Upper lobe of right lung (tissue), 1 donor: ENCODE results near the gene VCAM1. TPM values are rescaled to one million over a fixed set of nuclear protein-coding genes. Genes with fewer than 3 reads are reported as not detected.
"Not testable (repeated sequence)": the region's sequence is repeated elsewhere in the genome, so short reads cannot be mapped to it uniquely, and the experiment has no call there.

Experiments used
- ATAC-seq: fragments of 200-7000 bp; cut with Tn5 transposase; one replicate; pipeline ENCODE4 v1.9.1; 2020; ENCODE audit warnings: mild to moderate bottlenecking, moderate library complexity
- DNase-seq: peaks from one replicate; pipeline ENCODE4 v3.0.0-alpha.2; 2020
- H3K27ac ChIP-seq: fragments of 200-600 bp; one replicate; pipeline ENCODE4 v1.8.0; 2022
- H3K27me3 ChIP-seq: fragments of 200-600 bp; one replicate; pipeline ENCODE4 v1.8.0; 2022; ENCODE audit warnings: mild to moderate bottlenecking
- H3K36me3 ChIP-seq: fragments of 200-600 bp; one replicate; pipeline ENCODE4 v1.8.0; 2022
- H3K4me1 ChIP-seq: fragments of 200-600 bp; one replicate; pipeline ENCODE4 v1.8.0; 2022
- H3K4me3 ChIP-seq: fragments of 200-600 bp; one replicate; pipeline ENCODE4 v1.8.0; 2022; ENCODE audit warnings: mild to moderate bottlenecking
- H3K9me3 ChIP-seq: fragments of 200-600 bp; one replicate; pipeline ENCODE4 v1.8.0; 2022
- CTCF ChIP-seq: fragments of 200-600 bp; IDR thresholded peaks from one replicate; pipeline ENCODE4 v1.8.0; 2022; ENCODE audit warnings: antibody characterized with exemption
- intact Hi-C: fragments of 100-400 bp; cut with DNase I; formaldehyde crosslinking; loops from one replicate; pipeline ENCODE4 v1.11.0; 2022
- total RNA-seq: library from RNA; stranded (reverse); fragmentation: NEBNext Ultra II Directional; extraction: Animal tissue kit (Norgen Biotek cat#: 25700); gene quantifications from one replicate; pipeline ENCODE4 v1.2.1, GENCODE V29; 2021
- donor health status: DM: no; HTN: yes; CAD: no; lungs with severe emphysema.

Gene VCAM1
- total RNA-seq, 1 donor from 2014 or later, result 8.1 TPM

GRCh38 chr1:100708476-100709062 is 11.0 kb upstream of the VCAM1 start:
- DNase-seq (no peak), ATAC-seq (no peak)

GRCh38 chr1:100710906-100711682 is 8.4 kb upstream of the VCAM1 start:
- Histone ChIP-seq H3K4me3 (no peak overlapping the region), H3K4me1 (no peaks in the 10 kb centered on the region), H3K27ac (no peak overlapping the region), H3K9me3 (no peaks in the 10 kb centered on the region), H3K27me3 (no peaks in the 10 kb centered on the region), H3K36me3 (no peaks in the 10 kb centered on the region)
- no peak for DNase-seq
- no peak for TF ChIP-seq CTCF
- no peak for ATAC-seq
- intact Hi-C loops, result no loop called here

More at GRCh38 chr1:100708476-100709062, 11.0 kb upstream of the VCAM1 start:
- Histone ChIP-seq H3K36me3 (no peaks in the 10 kb centered on the region), H3K9me3 (no peaks in the 10 kb centered on the region), H3K4me3 (no peak overlapping the region), H3K4me1 (no peaks in the 10 kb centered on the region), H3K27ac (no peak overlapping the region), H3K27me3 (no peaks in the 10 kb centered on the region)
- intact Hi-C loops, result no loop called here
- TF ChIP-seq CTCF, result no peak

GRCh38 chr1:100713027-100713426 is 6.5 kb upstream of the VCAM1 start:
- ATAC-seq, H3K4me3 ChIP-seq, intact Hi-C loops, DNase-seq, H3K9me3 ChIP-seq, H3K27ac ChIP-seq, H3K4me1 ChIP-seq, H3K36me3 ChIP-seq, H3K27me3 ChIP-seq: not testable (repeated sequence)

- intact Hi-C loops, result no loop called here
- Histone ChIP-seq H3K36me3 (no peaks in the 10 kb centered on the region), H3K9me3 (no peaks in the 10 kb centered on the region), H3K27me3 (no peaks in the 10 kb centered on the region), H3K4me1 (no peaks in the 10 kb centered on the region), H3K27ac (no peak overlapping the region), H3K4me3 (no peak overlapping the region)
- ATAC-seq, result no peak
- no peak for TF ChIP-seq CTCF
- no peak for DNase-seq
Measured at GRCh38 chr1:100713626-100714025, 5.9 kb upstream of the VCAM1 start.

GRCh38 chr1:100714599-100714998 is 4.9 kb upstream of the VCAM1 start:
- H3K36me3 ChIP-seq, result no peaks in the 10 kb centered on the region

More at GRCh38 chr1:100714599-100714998, 4.9 kb upstream of the VCAM1 start:
- Histone ChIP-seq H3K27ac (no peak overlapping the region), H3K27me3 (no peaks in the 10 kb centered on the region), H3K4me1 (no peaks in the 10 kb centered on the region), H3K4me3 (no peak overlapping the region), H3K9me3 (no peaks in the 10 kb centered on the region)
- no peak for DNase-seq
- intact Hi-C loops, result no loop called here
- no peak for TF ChIP-seq CTCF
- ATAC-seq, result no peak
